ENCODE data around the gene GLIS1.
"Not testable (repeated sequence)": the region's sequence is repeated elsewhere in the genome, so short reads cannot be mapped to it uniquely, and the experiment has no call there.

GLIS1 gene

GRCh38 chr1:53739109-53739681 is at the start of gene GLIS1:
TSS of gene GLIS1 (minus strand) at chr1:53739164. CDS start at chr1:53738064, 1,100 bp downstream.
- DNase-seq (ENCODE audit: low spot score): peak; percentile 99

DNA sequence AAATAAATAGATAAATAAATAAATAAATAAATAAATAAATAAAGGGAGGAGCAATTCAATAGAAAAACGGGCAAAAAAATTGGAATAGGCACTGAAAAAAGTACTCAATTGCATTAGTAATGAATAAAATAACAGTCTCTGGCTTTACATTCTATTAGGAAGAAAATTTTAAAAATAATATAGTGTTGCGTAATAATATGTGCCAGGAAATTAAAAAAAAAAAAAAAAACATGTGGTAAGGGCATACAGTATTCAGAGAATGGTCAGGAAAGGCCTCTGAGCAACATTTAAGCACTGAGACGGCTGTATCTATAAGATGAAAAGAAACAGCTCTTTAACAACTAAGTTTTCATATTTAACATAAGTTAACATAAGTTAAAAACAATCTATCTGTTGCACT is 48.7 kb upstream of the GLIS1 start:
- DNase-seq (ENCODE audit: low spot score): no peak

DNA sequence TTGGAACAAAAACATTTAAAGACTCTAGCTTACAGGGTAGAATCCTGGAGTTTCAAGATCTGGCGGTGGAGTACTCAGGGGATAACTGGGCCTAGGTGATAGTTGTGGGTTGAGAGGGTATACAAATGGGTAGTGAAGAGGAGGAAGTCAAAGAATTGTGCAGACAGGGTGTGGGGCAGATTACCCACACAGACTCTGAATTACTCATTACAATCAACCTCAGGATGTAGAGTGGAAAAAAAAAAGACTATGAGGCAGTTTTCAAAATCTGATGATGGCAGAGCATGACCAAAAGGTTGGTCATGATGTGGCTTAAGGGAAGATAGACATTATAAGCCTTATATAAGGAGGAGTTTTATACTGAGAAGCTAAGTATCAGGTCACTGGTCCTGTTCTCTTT is 44.1 kb upstream of the GLIS1 start:
- DNase-seq (ENCODE audit: low spot score): no peak

DNA sequence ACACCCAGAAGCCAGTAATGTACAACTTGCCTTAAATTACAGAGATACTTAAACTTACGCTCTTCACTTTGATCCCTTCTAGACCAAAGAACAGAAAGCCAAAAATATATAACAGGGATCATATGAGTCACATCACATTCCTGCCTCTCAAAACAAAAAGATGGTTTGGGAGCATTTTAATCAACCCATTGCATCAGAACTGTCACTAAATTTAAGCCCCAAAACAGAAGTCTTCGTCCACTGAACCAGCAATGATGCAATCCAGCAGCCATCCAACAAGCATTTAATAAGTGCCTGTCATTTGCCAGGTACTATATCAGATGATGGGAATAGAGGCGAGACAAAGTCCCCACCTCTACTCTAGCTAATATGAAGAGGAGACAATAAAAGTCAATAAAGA is 42.7 kb upstream of the GLIS1 start:
- DNase-seq (ENCODE audit: low spot score): peak; percentile 44

- no peak for DNase-seq (ENCODE audit: low spot score)
These were observed 38.3 kb upstream of the GLIS1 start for GRCh38 chr1:53777272-53777671.

- no peak for DNase-seq (ENCODE audit: low spot score)
These were observed 32.7 kb upstream of the GLIS1 start for GRCh38 chr1:53771648-53772047.

DNA sequence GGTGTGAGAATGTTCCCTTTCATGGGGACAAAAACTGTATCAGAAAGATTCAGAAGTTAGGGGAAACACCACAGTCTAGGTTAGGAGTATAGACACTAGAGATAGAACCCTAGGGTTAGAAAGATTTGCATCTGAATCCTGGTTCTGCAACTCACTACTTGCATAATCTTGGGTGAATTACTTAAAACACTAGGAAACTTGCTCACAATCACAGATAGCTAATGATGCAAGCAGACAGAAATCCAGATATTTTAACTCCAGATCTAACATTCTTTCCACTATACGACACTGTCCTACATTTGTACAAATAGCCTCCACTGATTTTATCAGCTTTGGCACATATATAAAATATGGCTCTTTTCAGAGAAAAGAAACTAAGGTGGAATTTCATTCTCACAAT is 30.8 kb upstream of the GLIS1 start:
- no peak for DNase-seq (ENCODE audit: low spot score)

GRCh38 chr1:53769184-53769583 is 30.2 kb upstream of the GLIS1 start:
- DNase-seq (ENCODE audit: low spot score): no peak

- peak; percentile 28 for DNase-seq (ENCODE audit: low spot score)
These were observed 28.0 kb upstream of the GLIS1 start for GRCh38 chr1:53766831-53767405.

- no peak for DNase-seq (ENCODE audit: low spot score)
These were observed 27.3 kb upstream of the GLIS1 start for GRCh38 chr1:53766194-53766742.

DNA sequence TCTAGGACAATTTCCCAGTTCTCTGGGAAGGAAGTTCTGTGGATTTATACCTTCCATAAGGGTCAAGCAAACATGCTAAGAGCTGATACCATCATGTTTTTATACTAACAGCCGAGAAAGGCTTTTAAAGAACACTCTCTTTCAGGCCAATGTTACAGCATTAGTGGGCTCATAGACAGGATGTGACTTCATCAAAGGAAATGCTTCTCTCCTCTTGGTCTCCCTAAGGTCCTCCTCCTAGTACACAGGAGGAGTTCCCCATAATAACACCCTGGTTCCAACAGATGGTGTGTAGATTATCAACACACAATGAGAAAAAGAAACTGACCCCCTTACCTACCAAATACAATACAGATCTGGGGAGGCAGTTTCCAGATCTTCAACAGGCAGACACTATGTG is 26.7 kb upstream of the GLIS1 start:
- no peak for DNase-seq (ENCODE audit: low spot score)

GRCh38 chr1:53763911-53764310 is 24.9 kb upstream of the GLIS1 start:
- no peak for DNase-seq (ENCODE audit: low spot score)

DNA sequence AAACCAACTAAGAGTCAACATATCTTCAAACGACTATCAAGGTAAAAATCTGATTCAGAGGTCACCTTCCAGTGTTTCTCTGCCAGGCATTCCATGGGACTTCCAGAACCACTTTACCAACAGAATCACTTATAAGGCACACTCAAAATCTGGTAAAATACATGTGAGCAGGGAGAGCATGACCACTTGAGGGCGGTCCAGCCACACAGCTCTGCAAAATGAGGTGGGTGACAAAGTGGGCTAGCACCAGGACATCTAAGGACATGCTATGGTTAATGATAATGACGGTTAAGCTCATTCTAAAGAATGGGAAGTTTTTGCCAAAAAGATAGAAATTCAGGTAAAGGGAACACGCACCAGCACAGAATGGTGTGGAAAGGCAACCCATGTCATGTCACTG is 24.5 kb upstream of the GLIS1 start:
- DNase-seq (ENCODE audit: low spot score): no peak

DNA sequence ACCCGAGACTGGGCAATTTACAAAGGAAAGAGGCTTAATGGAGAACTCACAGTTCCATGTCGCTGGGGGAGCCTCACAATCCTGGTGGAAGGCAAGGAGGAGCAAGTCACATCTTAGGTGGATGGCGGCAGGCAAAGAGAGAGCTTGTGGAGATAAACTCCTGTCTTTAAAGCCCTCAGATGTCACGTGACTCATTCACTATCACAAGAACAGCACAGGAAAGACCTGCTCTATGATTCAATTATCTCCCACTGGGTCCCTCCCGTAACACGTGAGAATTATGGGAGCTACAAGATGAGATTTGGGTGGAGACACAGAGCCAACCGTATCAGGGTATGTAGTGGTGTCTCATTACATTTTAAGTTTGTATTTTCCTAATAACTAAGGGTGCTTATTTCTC is 21.5 kb upstream of the GLIS1 start:
- DNase-seq (ENCODE audit: low spot score): not testable (repeated sequence)

DNA sequence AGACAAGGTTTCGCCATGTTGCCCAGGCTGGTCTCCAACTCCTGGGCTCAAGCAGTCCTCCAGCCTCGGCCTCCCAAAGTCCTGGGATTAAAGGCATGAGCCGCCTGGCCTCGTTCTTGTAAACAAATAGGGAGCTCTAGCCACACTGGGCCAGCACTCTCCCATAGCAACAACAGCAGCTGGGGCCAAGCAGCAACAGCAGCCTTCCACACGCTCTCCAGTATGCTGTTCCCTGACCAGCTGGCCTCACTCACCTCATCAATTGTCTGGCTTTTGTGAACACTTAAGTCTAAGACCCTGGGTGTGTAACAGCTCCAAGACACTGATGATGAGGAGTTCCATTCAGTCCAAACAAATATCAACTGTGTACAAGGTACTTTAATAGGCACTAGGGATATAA is 16.9 kb upstream of the GLIS1 start:
- DNase-seq (ENCODE audit: low spot score): no peak

- DNase-seq (ENCODE audit: low spot score): peak; percentile 46
These were observed 15.7 kb upstream of the GLIS1 start for GRCh38 chr1:53754484-53755312.

DNA sequence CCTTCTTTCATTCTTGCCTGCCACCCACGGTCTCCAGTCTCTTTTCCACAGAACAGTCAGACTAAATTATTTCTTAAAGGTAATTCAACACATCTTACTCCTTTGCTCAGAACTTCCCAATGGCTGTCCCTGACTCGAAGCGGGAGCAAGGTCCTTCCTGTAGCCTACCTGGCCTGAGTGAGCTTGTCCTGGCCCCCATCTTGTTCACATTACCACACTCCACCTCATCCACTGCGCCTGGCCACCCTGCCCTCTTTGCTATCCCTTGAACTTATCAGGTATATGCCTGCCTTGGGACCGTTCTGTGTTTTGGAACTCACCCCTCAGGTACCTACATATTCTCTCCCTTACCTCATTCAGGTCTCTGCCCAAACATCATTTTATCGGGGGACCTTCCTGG is 13.3 kb upstream of the GLIS1 start:
- DNase-seq (ENCODE audit: low spot score): no peak

DNA sequence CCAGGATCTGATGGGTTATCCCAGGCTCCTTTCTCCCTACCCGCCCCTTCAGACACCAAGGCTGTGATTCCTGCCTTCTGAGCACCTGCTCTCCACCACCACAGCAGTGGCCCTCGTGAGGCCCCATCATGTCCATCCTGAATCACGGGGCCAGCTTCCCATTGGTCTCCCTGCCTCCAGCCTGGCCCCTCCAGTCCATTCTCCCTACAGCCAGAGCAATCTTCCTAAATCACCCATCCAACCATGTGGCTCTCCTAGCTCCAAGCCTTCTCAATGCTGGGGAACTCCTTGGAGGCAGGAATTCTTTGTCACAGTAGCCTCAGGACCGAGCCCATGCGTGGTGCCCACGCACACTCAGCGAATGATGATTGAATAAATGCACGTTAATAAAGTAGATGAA is 8.9 kb upstream of the GLIS1 start:
- no peak for DNase-seq (ENCODE audit: low spot score)

DNA sequence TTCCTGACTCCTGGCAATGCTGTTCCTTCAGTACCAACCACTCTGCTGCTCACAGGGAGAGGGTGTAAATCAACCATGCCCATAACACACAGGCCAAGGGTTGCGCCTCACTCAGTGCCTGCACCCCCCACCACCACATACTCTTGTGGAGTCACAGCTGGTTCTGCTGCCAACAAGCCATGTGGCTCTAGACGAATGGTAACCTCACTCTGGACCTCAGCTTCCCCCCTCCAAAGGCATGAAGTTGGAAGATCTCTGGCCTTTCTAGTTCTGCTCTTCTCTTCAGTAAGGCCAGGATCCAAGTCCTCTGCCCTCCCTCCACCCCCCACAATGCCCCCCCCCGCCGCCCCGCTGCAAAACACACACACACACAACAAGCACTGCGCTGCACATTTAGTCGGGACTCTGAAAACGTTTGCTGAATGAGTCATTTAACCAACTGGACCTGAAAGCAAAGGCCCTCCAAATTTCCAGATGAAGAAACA is 1.7 kb upstream of the GLIS1 start:
- DNase-seq (ENCODE audit: low spot score): peak; percentile 65

- no peak for DNase-seq (ENCODE audit: low spot score)
These were observed 507 bp downstream of the GLIS1 start for GRCh38 chr1:53738205-53739108.

- DNase-seq (ENCODE audit: low spot score): no peak
These were observed 1.2 kb downstream of the GLIS1 start for GRCh38 chr1:53737648-53738204.

DNA sequence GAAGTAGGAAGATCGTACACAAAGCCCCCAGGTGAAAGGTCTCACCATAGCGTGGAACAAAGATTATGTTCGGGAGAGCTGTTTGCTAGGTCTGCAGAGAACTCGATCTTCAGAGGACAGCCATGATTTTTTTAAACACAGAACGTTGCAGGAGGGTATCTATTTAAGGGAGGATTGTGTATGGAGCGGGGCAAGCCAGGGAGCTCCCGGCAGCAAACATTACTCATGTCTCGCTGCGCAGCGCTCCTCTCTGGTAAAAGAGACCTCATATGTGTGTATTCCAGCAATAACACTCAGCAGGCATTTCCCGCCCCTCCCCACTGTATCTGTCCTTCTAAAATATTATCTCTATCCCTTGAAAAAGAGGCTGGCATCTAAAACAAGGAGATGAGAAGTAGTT is 2.7 kb downstream of the GLIS1 start:
- no peak for DNase-seq (ENCODE audit: low spot score)
